Ovary (tissue), 3 donors: ENCODE measurements around the gene FZD2.

ENCODE experiments used
- POLR2A ChIP-seq: fragments of 450-650 bp; IDR thresholded peaks from one replicate; pipeline ENCODE4 v1.6.1; 2017; ENCODE audit warnings: antibody characterized with exemption, mild to moderate bottlenecking, moderate library complexity
- TF ChIP-seq, protein P1 (sequence below), 3 donors: fragments of 450-650 bp in 2 of 3; fragments of 200-600 bp in 1 of 3; IDR thresholded peaks; one replicate each; pipeline versions ENCODE4 v1.5.1 to v1.8.0; 2016 to 2022; ENCODE audit warnings: antibody characterized with exemption in 3 of 3, mild to moderate bottlenecking in 1 of 3
- donor health status: DM: no; HTN: no; CAD: no.

DNA sequence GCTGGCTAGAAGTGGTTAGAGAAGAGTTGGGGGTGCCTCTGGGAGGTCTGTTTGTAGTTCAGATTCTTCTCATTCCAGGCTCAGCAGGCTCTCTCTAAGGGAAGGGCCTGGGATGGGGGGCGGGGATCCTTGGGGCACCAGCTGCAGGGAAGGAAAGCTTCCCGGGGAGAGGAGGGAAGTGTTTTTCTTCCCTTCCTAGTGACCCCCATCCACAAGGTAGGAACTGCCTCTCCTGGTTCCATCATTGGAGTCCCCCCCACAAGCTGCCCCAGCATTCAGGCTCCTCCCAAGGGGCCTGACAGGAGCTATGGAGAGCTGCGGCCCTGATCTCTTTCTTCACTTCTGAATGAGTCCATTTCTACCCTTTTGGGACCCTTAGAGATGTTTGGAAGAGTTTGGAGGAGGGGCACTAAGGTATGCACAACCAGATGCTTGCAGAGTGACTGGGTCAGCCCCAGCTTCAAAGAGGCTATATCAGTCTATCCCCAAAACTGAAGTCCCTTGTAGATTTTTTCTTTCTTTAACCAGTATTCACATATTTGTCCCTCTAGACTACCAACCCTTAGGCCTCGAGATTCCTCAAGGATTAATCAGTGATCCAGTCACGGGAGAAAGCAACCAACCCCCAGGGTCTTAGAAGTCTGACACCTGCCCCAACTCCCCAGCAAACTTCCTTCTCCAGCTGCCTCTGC is 13.9 kb upstream of the FZD2 start:
- TF ChIP-seq POLR2A: no peak
- TF ChIP-seq, protein P1, sequence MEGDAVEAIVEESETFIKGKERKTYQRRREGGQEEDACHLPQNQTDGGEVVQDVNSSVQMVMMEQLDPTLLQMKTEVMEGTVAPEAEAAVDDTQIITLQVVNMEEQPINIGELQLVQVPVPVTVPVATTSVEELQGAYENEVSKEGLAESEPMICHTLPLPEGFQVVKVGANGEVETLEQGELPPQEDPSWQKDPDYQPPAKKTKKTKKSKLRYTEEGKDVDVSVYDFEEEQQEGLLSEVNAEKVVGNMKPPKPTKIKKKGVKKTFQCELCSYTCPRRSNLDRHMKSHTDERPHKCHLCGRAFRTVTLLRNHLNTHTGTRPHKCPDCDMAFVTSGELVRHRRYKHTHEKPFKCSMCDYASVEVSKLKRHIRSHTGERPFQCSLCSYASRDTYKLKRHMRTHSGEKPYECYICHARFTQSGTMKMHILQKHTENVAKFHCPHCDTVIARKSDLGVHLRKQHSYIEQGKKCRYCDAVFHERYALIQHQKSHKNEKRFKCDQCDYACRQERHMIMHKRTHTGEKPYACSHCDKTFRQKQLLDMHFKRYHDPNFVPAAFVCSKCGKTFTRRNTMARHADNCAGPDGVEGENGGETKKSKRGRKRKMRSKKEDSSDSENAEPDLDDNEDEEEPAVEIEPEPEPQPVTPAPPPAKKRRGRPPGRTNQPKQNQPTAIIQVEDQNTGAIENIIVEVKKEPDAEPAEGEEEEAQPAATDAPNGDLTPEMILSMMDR (IDR thresholded peaks at IDR 0.05): no peak
